ENCODE results near the gene PLCG2.
"Not testable (repeated sequence)": the region's sequence is repeated elsewhere in the genome, so short reads cannot be mapped to it uniquely, and the experiment has no call there.

Gene PLCG2

GRCh38 chr16:81778861-81779535, at the start of gene PLCG2:
Gene PLCG2 (plus strand): TSS chr16:81779291. CDS start chr16:81785990, 6,699 bp downstream.
- DNase-seq (ENCODE audit: low spot score), result peak; percentile 17

DNA sequence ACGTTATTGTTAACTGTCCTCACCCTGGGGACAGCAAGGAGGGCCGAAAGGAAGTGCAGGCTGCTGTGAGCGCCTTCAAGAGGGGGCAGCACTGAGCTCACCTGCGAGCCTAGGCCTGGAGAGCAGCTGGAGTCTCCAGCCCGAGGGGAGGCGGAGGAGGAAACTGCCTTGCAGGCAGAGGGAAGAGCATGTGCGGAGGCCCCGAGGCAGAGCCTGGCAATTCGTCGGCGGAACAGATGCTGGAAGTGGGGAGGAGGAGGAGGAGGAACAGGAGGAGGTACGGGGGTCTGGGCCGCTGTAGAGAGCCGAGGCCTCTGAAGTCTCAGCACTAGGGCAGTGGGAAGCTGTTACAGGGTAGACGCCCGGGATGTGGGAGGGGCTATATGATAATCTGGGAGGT, 49.6 kb upstream of the PLCG2 start:
- no peak for DNase-seq (ENCODE audit: low spot score)

DNA sequence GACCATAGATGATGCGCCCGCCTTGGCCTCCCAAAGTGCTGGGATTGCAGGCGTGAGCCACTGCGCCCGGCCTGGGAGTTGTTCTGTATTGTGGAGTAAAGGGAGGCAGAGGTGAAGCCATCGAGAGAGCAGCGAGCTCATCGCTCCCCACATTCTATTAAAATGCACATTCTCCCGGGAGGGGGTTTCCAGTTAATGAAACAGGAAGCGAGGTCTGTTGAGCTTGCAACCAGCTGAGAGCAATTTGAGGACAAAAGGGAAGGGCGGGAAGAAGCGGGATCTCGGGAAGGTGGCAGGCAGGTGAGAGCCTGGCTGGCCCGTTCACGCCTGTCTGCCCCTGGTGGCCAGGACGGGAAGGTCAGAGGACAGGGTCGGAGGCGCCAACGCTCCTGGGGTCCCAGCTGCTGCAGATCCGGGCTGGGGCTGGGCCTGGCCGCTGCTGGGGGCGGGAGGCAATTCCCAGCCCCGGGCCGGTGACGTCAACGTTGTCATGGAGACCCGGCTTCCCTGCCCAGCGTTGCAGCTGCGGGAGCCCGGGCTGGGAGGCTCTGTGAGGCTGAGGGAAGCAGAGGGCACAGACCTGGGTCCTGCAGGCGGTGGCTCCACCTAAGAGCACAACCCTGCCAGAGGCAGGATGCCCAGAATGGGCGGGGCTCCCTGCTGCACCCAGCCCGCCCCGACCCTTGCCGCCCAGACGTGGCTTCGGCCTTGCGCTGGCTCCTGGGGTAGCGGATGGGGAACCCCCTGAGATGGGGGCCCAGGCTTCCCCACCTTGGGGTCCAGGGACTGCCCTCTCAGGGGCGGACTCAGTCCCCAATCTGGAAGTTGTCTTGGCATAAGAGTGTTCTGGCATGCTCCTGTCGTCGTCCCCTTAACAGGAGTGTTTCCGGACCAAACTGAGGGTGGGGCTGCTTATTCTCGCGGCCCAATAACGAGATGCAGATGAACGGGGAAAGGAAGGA, 48.7 kb upstream of the PLCG2 start:
- peak; percentile 69 for DNase-seq (ENCODE audit: low spot score)

DNA sequence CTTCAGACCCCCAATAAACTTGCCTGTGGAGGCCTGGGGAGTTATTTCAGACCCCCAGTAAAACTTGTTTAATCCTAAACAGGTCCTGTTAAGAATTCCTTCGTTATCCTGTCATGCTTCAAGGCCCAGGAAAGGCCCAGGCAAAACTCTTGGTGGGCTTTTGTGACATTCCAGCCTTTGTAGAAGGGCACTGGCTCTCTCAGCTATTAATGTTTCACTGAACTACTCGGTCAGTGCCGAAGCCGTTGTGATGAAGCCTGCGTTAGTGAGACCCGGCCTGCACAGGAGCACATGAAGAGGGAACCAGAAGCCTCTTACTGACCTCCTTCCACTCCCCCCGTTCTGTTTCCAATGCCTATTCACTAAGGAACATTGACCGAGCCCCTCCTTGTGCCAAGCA, 47.4 kb upstream of the PLCG2 start:
- no peak for DNase-seq (ENCODE audit: low spot score)

- no peak for DNase-seq (ENCODE audit: low spot score)
Measured at GRCh38 chr16:81732699-81733098, 46.4 kb upstream of the PLCG2 start.

DNA sequence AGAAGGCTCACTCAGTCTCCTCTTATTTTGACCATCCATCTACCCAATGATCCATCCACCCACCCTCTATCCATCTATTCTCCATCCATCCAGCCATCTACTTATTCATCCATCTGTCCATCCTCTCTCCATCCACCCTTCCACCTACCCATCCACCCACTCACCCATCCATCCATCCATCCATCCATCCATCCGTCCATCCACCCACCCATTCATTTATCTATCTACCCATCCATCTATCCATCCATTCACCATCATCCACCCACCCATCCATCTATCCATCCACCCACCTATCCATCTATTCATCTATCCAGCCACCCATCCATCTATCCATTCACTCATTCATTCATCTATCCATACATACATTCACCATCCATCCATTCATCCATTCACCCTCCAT, 45.8 kb upstream of the PLCG2 start:
- DNase-seq (ENCODE audit: low spot score), result no peak

- DNase-seq (ENCODE audit: low spot score), result no peak
Measured at GRCh38 chr16:81734632-81735434, 44.3 kb upstream of the PLCG2 start.

DNA sequence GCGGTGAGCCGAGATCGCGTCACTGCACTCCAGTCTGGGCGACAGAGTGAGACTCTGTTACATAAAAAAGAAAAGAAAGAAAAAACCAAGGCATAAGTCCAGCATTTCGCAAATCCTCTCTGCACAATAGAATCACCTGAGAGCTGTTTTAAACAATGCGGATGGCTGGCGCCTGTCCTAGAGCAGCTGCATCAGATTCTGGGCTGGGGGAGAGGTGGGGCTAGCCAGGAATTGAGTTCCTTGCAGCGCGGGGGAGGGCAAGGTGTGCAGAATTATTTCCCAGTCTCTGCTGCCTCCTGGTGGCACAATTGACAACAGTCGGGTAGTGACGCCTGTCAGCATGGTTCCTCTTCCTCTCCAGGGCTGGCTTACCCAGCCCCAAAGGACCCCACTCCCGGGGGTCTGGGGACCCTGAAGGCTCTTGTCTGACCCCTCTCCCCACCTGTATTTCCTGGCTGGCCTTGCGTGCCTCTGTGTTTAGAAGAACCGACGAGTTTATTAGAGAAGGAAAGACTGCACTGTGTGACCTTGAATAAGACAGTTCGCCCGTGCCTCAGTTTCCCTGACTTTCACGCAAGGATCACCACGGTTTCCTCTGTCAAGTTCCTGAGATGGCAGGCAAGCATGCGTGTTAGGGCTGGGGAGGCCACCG, 41.1 kb upstream of the PLCG2 start:
- DNase-seq (ENCODE audit: low spot score), result peak; percentile 61

DNA sequence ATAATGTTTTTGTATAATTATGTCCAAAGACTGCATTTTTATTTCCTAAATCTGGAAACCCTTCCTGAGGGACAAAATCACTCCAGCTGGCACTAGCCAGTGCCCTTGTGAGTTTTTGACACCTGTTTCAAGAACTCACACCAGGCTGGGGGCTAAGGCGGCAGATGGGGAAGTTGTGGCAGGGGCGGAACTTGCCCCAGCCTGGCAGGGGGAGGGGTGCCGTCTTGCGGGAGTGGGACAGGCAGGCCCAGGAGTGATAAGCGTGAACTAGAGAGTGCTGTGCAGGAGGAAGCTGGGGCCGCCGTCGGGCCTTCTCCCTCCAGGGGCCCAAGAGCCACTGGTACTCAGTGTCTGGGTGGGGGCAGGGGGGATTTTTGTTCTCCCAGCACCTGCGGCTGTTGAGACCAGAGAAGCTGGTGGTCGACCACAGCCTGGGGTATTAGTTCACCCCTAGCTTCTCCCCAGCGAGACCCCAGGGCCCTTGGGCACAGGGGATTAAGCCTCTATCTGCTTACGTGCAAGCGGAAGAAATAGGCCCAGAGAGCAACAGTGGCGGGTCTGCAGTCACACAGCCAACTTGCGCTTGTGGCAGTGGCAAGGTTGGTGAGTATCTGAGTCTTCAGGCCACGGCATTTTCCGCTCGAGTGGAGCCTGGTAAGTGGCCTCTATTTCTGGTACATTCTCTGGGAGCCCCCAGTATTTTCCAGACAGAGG, 40.2 kb upstream of the PLCG2 start:
- DNase-seq (ENCODE audit: low spot score), result peak; percentile 49

GRCh38 chr16:81739503-81739902, 39.6 kb upstream of the PLCG2 start:
- DNase-seq (ENCODE audit: low spot score), result no peak

DNA sequence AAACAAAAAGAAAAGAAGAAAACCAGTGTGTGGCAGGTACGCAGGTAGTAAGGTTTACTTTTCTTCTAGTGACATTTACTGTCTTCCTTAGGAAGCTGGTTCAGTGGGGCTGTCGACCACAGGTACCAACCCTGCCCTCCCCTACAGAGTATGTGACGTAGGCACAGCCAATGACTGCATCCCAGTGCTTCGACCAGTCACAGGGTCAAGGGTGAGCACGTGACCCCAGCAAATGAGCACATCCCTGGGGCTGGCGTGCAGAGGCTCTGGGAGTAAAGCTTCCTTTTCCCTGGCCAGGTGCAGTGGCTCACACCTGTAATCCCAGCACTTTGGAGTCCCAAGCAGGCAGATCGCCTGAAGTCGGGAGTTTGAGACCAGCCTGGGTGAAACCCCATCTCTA, 38.9 kb upstream of the PLCG2 start:
- no peak for DNase-seq (ENCODE audit: low spot score)

DNA sequence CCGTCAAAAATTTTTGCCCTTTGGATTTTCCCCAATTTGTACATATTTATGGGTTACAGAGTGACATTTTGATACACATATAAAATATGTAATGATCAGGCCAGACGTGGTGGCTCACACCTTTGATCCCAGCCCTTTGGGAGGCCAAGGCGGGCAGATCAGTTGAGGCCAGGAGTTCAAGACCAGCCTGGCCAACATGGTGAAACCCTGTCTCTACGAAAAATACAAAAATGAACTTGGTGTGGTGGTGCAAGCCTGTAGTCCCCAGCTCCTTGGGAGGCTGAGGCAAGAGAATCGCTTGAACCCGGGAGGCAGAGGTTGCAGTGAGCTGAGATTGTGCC, 37.7 kb upstream of the PLCG2 start:
- DNase-seq (ENCODE audit: low spot score), result not testable (repeated sequence)

GRCh38 chr16:81744385-81744784, 34.7 kb upstream of the PLCG2 start:
- no peak for DNase-seq (ENCODE audit: low spot score)

GRCh38 chr16:81744911-81745310, 34.2 kb upstream of the PLCG2 start:
- DNase-seq (ENCODE audit: low spot score), result no peak

GRCh38 chr16:81745704-81746558, 33.2 kb upstream of the PLCG2 start:
- peak; percentile 48 for DNase-seq (ENCODE audit: low spot score)

DNA sequence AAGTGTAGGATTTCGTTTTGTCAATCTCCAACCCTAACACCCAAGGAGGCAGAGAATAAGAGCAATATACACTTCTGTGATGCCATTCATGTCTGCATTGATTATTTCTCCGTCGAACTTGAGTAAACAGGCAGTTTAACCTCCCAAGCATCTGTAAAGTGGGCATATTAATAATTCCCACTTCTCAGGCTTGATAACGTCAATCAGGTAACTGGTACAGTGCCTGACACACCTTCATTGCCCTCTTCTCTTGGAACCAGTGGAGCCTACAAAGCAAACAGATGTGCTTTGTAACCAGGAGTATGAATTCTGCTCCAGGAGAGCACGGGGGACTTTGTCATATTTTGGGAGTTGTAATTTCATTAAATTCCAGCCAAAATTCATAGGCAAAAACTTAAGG, 32.5 kb upstream of the PLCG2 start:
- DNase-seq (ENCODE audit: low spot score), result no peak

- DNase-seq (ENCODE audit: low spot score), result no peak
Measured at GRCh38 chr16:81748476-81749198, 30.5 kb upstream of the PLCG2 start.

GRCh38 chr16:81752225-81752875, 26.7 kb upstream of the PLCG2 start:
- peak; percentile 62 for DNase-seq (ENCODE audit: low spot score)

DNA sequence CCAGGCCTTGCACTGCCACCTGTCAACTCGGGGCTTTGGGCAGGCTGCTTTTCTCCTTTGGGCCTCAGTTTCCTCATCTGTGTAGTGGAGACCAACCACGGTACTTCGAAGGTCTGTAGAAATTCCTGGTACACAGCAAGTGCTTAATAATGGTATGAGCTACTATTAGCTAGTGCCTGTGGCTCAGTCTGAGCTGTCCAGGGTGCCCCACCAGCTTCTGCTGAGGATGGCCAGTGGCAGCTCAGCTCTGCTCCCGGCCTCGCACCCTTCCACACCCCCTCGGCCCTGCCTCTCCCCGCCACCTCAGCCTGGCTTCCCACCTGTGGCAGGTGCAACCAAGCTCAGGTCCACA, 26.2 kb upstream of the PLCG2 start:
- DNase-seq (ENCODE audit: low spot score), result no peak
